Epithelial cell of esophagus (primary cell): ENCODE measurements around the gene USF3.

Source experiments
- DNase-seq: peaks from one replicate; pipeline ENCODE4 v3.0.0; 2010; ENCODE audit warnings: low read depth
- H3K4me3 ChIP-seq: 2 replicates; pipeline ENCODE4 v1.5.1; 2011; ENCODE audit warnings: mild to moderate bottlenecking, low read length, control low read depth
- CTCF ChIP-seq: IDR thresholded peaks from 2 replicates; pipeline ENCODE4 v1.5.1; 2011; ENCODE audit warnings: low read depth, mild to moderate bottlenecking, low read length, control low read depth, inconsistent platforms; ENCODE audit not compliant: insufficient read depth; ENCODE audit errors: missing control alignments

USF3 gene

GRCh38 chr3:113663761-113664160 is 32.7 kb downstream of the USF3 start:
- no peak overlapping the region for H3K4me3 ChIP-seq
- DNase-seq = no peak
- no peak for TF ChIP-seq CTCF

GRCh38 chr3:113663324-113663750 is 33.1 kb downstream of the USF3 start:
- no peak overlapping the region for H3K4me3 ChIP-seq
- no peak for TF ChIP-seq CTCF
- no peak for DNase-seq

GRCh38 chr3:113662824-113663223 is 33.6 kb downstream of the USF3 start:
- no peak for TF ChIP-seq CTCF
- no peak overlapping the region for H3K4me3 ChIP-seq
- no peak for DNase-seq

- DNase-seq = no peak
- H3K4me3 ChIP-seq = no peak overlapping the region
- TF ChIP-seq CTCF = no peak
Measured at GRCh38 chr3:113660896-113661295, 35.5 kb downstream of the USF3 start.

DNA sequence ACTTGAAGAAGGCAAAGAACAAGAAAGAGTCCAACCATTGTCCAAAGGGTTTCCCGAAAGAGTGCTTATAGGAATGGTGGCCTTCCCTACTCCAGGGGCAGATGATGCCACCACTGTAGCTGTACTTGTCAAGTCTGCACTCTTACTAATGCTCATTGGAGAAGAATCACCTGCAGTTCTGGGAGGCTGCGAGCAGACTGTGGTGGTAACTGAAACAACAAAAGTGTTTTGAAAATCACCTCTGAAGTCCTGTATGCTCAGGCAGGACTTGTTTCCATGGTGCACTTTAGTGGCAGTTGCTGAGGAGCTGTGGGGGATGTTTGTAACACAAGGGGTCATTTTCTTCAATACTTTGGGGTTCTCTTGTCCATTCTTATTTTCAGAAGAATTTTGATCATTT is 36.0 kb downstream of the USF3 start:
- no peak for TF ChIP-seq CTCF
- no peak overlapping the region for H3K4me3 ChIP-seq
- DNase-seq = no peak

DNA sequence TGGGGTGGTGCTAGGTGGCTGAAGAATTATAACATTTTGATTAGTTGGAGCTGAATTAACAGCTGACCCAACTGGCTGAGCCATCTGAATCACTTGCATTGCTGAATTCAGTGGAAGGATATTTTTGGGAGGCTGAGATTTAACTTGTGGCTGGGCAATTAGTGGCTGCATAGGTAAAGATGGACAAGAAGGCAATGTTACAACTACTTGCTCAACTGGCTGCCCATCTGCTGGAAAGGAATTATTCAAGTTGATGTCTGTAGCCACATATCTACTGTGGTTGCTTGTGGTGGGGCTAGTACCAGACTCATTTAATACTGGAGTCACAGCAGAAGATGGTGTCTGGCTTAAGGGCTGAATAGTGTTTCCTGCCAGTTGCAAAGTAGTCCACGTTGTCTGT is 36.4 kb downstream of the USF3 start:
- no peak overlapping the region for H3K4me3 ChIP-seq
- no peak for TF ChIP-seq CTCF
- DNase-seq = no peak

GRCh38 chr3:113659101-113659541 is 37.3 kb downstream of the USF3 start:
- TF ChIP-seq CTCF = no peak
- H3K4me3 ChIP-seq = no peak overlapping the region
- DNase-seq = no peak
